Liver (tissue), 9 donors: ENCODE results near the gene PDE9A. TPM values are rescaled to one million over a fixed set of nuclear protein-coding genes. Genes with fewer than 3 reads are reported as not detected.
"Not testable (repeated sequence)": the region's sequence is repeated elsewhere in the genome, so short reads cannot be mapped to it uniquely, and the experiment has no call there.

ENCODE experiments used
- DNase-seq: peaks from one replicate; pipeline ENCODE4 v3.0.0-alpha.2; 2017; ENCODE audit warnings: low spot score
- H3K27ac ChIP-seq, 2 donors: one replicate each; pipeline ENCODE4 v1.7.0; 2013; ENCODE audit warnings: inconsistent platforms in 2 of 2, low read length in 2 of 2, control low read depth in 1 of 2, low read depth in 1 of 2, mild to moderate bottlenecking in 1 of 2
- H3K27me3 ChIP-seq, 4 donors: one replicate each; pipeline versions ENCODE4 v1.6.1 to v1.7.0; 2013; ENCODE audit warnings: low read length in 3 of 4, inconsistent platforms in 1 of 4, mild to moderate bottlenecking in 1 of 4, moderate library complexity in 1 of 4; ENCODE audit not compliant: control insufficient read depth in 4 of 4, insufficient read depth in 4 of 4
- H3K36me3 ChIP-seq, 4 donors: one replicate each; pipeline versions ENCODE4 v1.6.1 to v1.7.0; 2013; ENCODE audit warnings: low read length in 3 of 4, mild to moderate bottlenecking in 3 of 4, low read depth in 1 of 4, moderate library complexity in 1 of 4; ENCODE audit not compliant: control insufficient read depth in 4 of 4, insufficient read depth in 3 of 4
- H3K4me1 ChIP-seq, 4 donors: one replicate each; pipeline versions ENCODE4 v1.6.1 to v1.7.0; 2013; ENCODE audit warnings: low read length in 3 of 4, mild to moderate bottlenecking in 3 of 4, moderate library complexity in 1 of 4; ENCODE audit not compliant: control insufficient read depth in 4 of 4, insufficient read depth in 4 of 4
- H3K4me3 ChIP-seq, 3 donors: one replicate each; pipeline versions ENCODE4 v1.6.1 to v1.7.0; 2013; ENCODE audit warnings: low read length in 3 of 3, control low read depth in 1 of 3, low read depth in 1 of 3, mild to moderate bottlenecking in 1 of 3
- H3K9ac ChIP-seq, 2 donors: one replicate each; pipeline ENCODE4 v1.7.0; 2013; ENCODE audit warnings: low read length in 2 of 2, mild to moderate bottlenecking in 2 of 2, moderate library complexity in 2 of 2, control low read depth in 1 of 2, low read depth in 1 of 2
- H3K9me3 ChIP-seq, 4 donors: one replicate each; pipeline versions ENCODE4 v1.6.1 to v1.7.0; 2013; ENCODE audit warnings: low read length in 3 of 4; ENCODE audit not compliant: control insufficient read depth in 4 of 4
- CTCF ChIP-seq: fragments of 150-350 bp; IDR thresholded peaks from 2 replicates; pipeline ENCODE4 v1.5.1; 2017; ENCODE audit warnings: improper control_type of control experiment, low read depth, low read length; ENCODE audit not compliant: missing input control
- EGR1 ChIP-seq, 2 donors: IDR thresholded peaks; 2 replicates each; pipeline ENCODE4 v1.6.1; 2016 to 2018; ENCODE audit warnings: antibody characterized with exemption in 2 of 2, low read depth in 2 of 2
- FOXA1 ChIP-seq: IDR thresholded peaks from 2 replicates; pipeline ENCODE4 v1.6.1; 2016; ENCODE audit warnings: antibody characterized with exemption
- FOXA2 ChIP-seq: IDR thresholded peaks from 2 replicates; pipeline ENCODE4 v1.6.1; 2016; ENCODE audit warnings: antibody characterized with exemption
- GABPA ChIP-seq, 2 donors: IDR thresholded peaks in 1 of 2; conservative IDR thresholded peaks in 1 of 2; 2 replicates each; pipeline ENCODE4 v1.6.1; 2016; ENCODE audit warnings: antibody characterized with exemption in 2 of 2, mild to moderate bottlenecking in 1 of 2, moderate library complexity in 1 of 2
- HNF4A ChIP-seq, 2 donors: conservative IDR thresholded peaks; 2 replicates each; pipeline ENCODE4 v1.6.1; 2016; ENCODE audit warnings: antibody characterized with exemption in 2 of 2, mild to moderate bottlenecking in 2 of 2
- HNF4G ChIP-seq: IDR thresholded peaks from 2 replicates; pipeline ENCODE4 v1.6.1; 2016; ENCODE audit warnings: antibody characterized with exemption
- JUND ChIP-seq, 2 donors: IDR thresholded peaks; 2 replicates each; pipeline ENCODE4 v1.6.1; 2016; ENCODE audit warnings: antibody characterized with exemption in 2 of 2
- MAX ChIP-seq: IDR thresholded peaks from 2 replicates; pipeline ENCODE4 v1.6.1; 2016; ENCODE audit warnings: antibody characterized with exemption
- NR2F2 ChIP-seq: IDR thresholded peaks from 2 replicates; pipeline ENCODE4 v1.6.1; 2016; ENCODE audit warnings: antibody characterized with exemption
- RAD21 ChIP-seq, 2 donors: IDR thresholded peaks; 2 replicates each; pipeline ENCODE4 v1.6.1; 2016; ENCODE audit warnings: antibody characterized with exemption in 2 of 2, mild to moderate bottlenecking in 2 of 2
- RXRA ChIP-seq, 2 donors: IDR thresholded peaks; 2 replicates each; pipeline ENCODE4 v1.6.1; 2017 to 2018; ENCODE audit warnings: antibody characterized with exemption in 2 of 2, mild to moderate bottlenecking in 1 of 2
- SP1 ChIP-seq: IDR thresholded peaks from 2 replicates; pipeline ENCODE4 v1.6.1; 2018; ENCODE audit warnings: antibody characterized with exemption, mild to moderate bottlenecking
- YY1 ChIP-seq: IDR thresholded peaks from 2 replicates; pipeline ENCODE4 v1.6.1; 2016; ENCODE audit warnings: antibody characterized with exemption, mild to moderate bottlenecking
- WGBS: extraction: QIAGEN DNeasy Blood & Tissue Kit; methylation state at CpG from one replicate; pipeline ENCODE4 v1.1.7; 2013; 5-methylcytosine and 5-hydroxymethylcytosine counted together
- polyA plus RNA-seq, 2 donors: library from polyadenylated mRNA; stranded (reverse) in 1 of 2; unstranded in 1 of 2; fragments of 200-250 nt in 1 of 2; fragments of >200 nt in 1 of 2; fragmentation: Nextera tagmentation in 1 of 2; extraction: Ambion mirVana in 1 of 2; gene quantifications; one replicate each; pipeline versions ENCODE4 v1.2.1 to v1.2.3, GENCODE V29; 2013 to 2015
- total RNA-seq, 2 donors: library from RNA; depleted of rRNA; stranded (reverse); fragments of >200 nt; gene quantifications; one replicate each; pipeline ENCODE4 v1.2.3, GENCODE V29; 2014
- TF ChIP-seq, protein P1 (sequence below): IDR thresholded peaks from 2 replicates; pipeline ENCODE4 v1.6.1; 2016; ENCODE audit warnings: antibody characterized with exemption
- TF ChIP-seq, protein P2 (sequence below): IDR thresholded peaks from 2 replicates; pipeline ENCODE4 v1.6.1; 2016; ENCODE audit warnings: antibody characterized with exemption
- donor health status: healthy.
- donor health status: healthy.
- donor health status: healthy.
- donor health status: healthy.
- donor health status: healthy.

The PDE9A gene
- total and polyA plus RNA-seq, 4 donors: 1.5 to 4.2 (median 2.7) TPM

GRCh38 chr21:42627527-42628289 is 25.7 kb upstream of the PDE9A start:
- Histone ChIP-seq H3K27me3 (no peaks in the 10 kb centered on the region), H3K27ac (no peak overlapping the region)
- WGBS: 93% methylated on average over 15 of the region's 15 CpGs

GRCh38 chr21:42628466-42629061 is 24.9 kb upstream of the PDE9A start:
- peaks cover 3 to 25% (median 10%) of the 10 kb centered on the region in 4 donors for H3K4me1 ChIP-seq
- not testable (repeated sequence) for H3K27ac ChIP-seq, H3K36me3 ChIP-seq, DNase-seq, H3K4me3 ChIP-seq, H3K27me3 ChIP-seq, H3K9me3 ChIP-seq, H3K9ac ChIP-seq
- 96% methylated on average over 2 of the region's 2 CpGs for WGBS

More at GRCh38 chr21:42627527-42628289, 25.7 kb upstream of the PDE9A start:
- peaks cover 3 to 25% (median 10%) of the 10 kb centered on the region in 4 donors for H3K4me1 ChIP-seq
- no peaks in the 10 kb centered on the region for H3K36me3 ChIP-seq
- no peaks in the 10 kb centered on the region for H3K9me3 ChIP-seq
- no peak for TF ChIP-seq HNF4G
- TF ChIP-seq GABPA (IDR thresholded peaks at IDR 0.05 in 1 of 2, conservative IDR thresholded peaks at IDR 0.05 in 1 of 2): no peak
- DNase-seq: no peak
- no peak overlapping the region for H3K9ac ChIP-seq
- H3K4me3 ChIP-seq: no peak overlapping the region

DNA sequence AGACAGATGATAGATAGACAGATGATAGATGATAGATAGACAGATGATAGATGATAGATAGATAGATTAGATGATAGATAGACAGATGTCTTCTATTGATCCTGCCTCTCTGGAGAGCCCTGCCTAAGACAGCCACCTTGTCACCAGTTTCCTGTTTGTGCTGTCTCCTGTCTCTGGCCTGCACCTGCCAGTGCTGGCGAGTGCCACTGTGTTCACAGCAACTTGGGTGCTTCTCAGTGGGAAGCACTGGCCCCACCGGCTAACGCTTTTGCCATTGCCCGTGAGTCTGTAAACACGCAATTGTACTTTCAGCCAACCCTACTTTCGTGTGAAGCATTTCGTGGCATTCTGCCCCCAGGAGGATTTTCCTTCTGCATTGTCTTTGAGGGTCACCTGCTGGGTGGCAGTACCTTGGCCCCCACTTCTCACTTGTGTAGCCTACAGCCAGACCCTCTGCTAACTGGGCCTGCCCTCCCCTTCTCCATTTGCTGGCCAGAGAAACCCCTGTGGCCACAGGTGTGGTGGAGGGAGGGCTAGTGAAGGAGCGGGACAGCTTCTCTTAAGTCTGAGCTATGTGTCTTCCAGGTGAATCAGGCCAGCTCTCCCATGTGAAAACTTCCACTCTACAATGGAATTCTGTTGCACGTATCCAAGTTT is 23.4 kb upstream of the PDE9A start:
- Histone ChIP-seq H3K27me3 (no peaks in the 10 kb centered on the region), H3K9ac (no peak overlapping the region), H3K27ac (no peak overlapping the region), H3K4me3 (no peak overlapping the region), H3K4me1 (peaks cover 0 to 12% (median 2%) of the 10 kb centered on the region in 4 donors), H3K36me3 (no peaks in the 10 kb centered on the region), H3K9me3 (no peaks in the 10 kb centered on the region)
- no peak for DNase-seq
- no peak for TF ChIP-seq FOXA1
- TF ChIP-seq YY1: no peak
- TF ChIP-seq JUND (IDR thresholded peaks at IDR 0.05): no peak
- TF ChIP-seq, protein P1, sequence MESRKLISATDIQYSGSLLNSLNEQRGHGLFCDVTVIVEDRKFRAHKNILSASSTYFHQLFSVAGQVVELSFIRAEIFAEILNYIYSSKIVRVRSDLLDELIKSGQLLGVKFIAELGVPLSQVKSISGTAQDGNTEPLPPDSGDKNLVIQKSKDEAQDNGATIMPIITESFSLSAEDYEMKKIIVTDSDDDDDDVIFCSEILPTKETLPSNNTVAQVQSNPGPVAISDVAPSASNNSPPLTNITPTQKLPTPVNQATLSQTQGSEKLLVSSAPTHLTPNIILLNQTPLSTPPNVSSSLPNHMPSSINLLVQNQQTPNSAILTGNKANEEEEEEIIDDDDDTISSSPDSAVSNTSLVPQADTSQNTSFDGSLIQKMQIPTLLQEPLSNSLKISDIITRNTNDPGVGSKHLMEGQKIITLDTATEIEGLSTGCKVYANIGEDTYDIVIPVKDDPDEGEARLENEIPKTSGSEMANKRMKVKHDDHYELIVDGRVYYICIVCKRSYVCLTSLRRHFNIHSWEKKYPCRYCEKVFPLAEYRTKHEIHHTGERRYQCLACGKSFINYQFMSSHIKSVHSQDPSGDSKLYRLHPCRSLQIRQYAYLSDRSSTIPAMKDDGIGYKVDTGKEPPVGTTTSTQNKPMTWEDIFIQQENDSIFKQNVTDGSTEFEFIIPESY: no peak
- TF ChIP-seq HNF4A (conservative IDR thresholded peaks at IDR 0.05): no peak
- TF ChIP-seq, protein P2, sequence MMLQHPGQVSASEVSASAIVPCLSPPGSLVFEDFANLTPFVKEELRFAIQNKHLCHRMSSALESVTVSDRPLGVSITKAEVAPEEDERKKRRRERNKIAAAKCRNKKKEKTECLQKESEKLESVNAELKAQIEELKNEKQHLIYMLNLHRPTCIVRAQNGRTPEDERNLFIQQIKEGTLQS: no peak
- TF ChIP-seq SP1: no peak
- no peak for TF ChIP-seq HNF4G
- TF ChIP-seq RXRA (IDR thresholded peaks at IDR 0.05): no peak
- TF ChIP-seq CTCF: no peak
- no peak for TF ChIP-seq FOXA2
- TF ChIP-seq RAD21 (IDR thresholded peaks at IDR 0.05): no peak
- TF ChIP-seq NR2F2: no peak
- no peak for TF ChIP-seq EGR1 (IDR thresholded peaks at IDR 0.05; ENCODE audit: low read depth in 2 of 2)
- no peak for TF ChIP-seq MAX
- WGBS: 83% methylated on average over 9 of the region's 9 CpGs
